ENCODE results near the gene MSANTD7.

GRCh38 chr10:14859775-14860174 lies 21.7 kb downstream of the MSANTD7 start:
- TF ChIP-seq CTCF (IDR thresholded peaks at IDR 0.05) (no peak), POLR2A (IDR thresholded peaks at IDR 0.05) (no peak)

All from adrenal gland (tissue), 5 donors.